ENCODE results near the gene SRRM3.

DNA sequence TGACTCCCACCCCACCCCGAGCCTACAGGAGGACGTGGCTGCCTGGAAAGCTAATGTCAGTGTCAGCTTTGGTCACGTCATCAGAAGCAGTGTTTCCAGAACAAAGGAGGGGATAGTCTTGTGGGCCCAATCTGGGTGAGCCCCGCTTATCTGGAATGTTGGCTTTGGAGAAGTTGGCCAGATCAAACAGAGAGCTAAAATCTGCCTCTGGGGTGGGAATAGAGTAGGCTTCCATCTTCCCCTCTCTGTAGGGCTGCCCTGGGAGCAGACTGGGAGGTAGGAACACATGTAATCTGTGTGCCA is 32.5 kb downstream of the SRRM3 start:
- no peak for TF ChIP-seq TAF1 (IDR thresholded peaks at IDR 0.05; ENCODE audit: low read depth, low read length)
- TF ChIP-seq POLR2AphosphoS5 (IDR thresholded peaks at IDR 0.05; ENCODE audit: low read depth, low read length), result no peak
- no peak for TF ChIP-seq POLR2A (IDR thresholded peaks at IDR 0.05; ENCODE audit: low read depth, low read length)
- TF ChIP-seq SPI1 (IDR thresholded peaks at IDR 0.05; ENCODE audit: low read depth, low read length), result no peak

Measured in GM12891 (cell line).